Measurements from ENCODE around the gene LARP6. TPM values are rescaled to one million over a fixed set of nuclear protein-coding genes. Genes with fewer than 3 reads are reported as not detected.
"Not testable (repeated sequence)": the region's sequence is repeated elsewhere in the genome, so short reads cannot be mapped to it uniquely, and the experiment has no call there.

Gene LARP6
- total and polyA plus RNA-seq, 4 donors: 0.89 to 2.9 (median 1.5) TPM

- WGBS: 95% methylated on average over 2 of the region's 2 CpGs
- no peak for TF ChIP-seq GABPA (IDR thresholded peaks at IDR 0.05 in 1 of 2, conservative IDR thresholded peaks at IDR 0.05 in 1 of 2)
- no peak for TF ChIP-seq ATF3 (IDR thresholded peaks at IDR 0.05)
- TF ChIP-seq RAD21 (IDR thresholded peaks at IDR 0.05): no peak
- TF ChIP-seq EGR1 (IDR thresholded peaks at IDR 0.05; ENCODE audit: low read depth in 2 of 2): no peak
- Histone ChIP-seq H3K9me3 (ENCODE audit: control insufficient read depth in 4 of 4, low read length in 3 of 4) (no peaks in the 10 kb centered on the region), H3K27me3 (ENCODE audit: control insufficient read depth in 4 of 4, insufficient read depth in 4 of 4, low read length in 3 of 4) (no peaks in the 10 kb centered on the region), H3K4me3 (ENCODE audit: low read depth in 1 of 3, low read length in 3 of 3) (no peak overlapping the region), H3K4me1 (ENCODE audit: control insufficient read depth in 4 of 4, insufficient read depth in 4 of 4, low read length in 3 of 4) (peaks cover 2 to 27% (median 23%) of the 10 kb centered on the region in 4 donors), H3K27ac (ENCODE audit: low read depth in 1 of 2, low read length in 2 of 2) (no peak overlapping the region), H3K9ac (ENCODE audit: low read depth in 1 of 2, low read length in 2 of 2) (no peak overlapping the region), H3K36me3 (ENCODE audit: control insufficient read depth in 4 of 4, insufficient read depth in 3 of 4, low read depth in 1 of 4, low read length in 3 of 4) (no peaks in the 10 kb centered on the region)
- no peak for DNase-seq (ENCODE audit: low spot score)
These were observed 19.5 kb upstream of the LARP6 start for GRCh38 chr15:70873232-70874054.

- H3K9ac ChIP-seq (ENCODE audit: low read depth in 1 of 2, low read length in 2 of 2); H3K9me3 ChIP-seq (ENCODE audit: control insufficient read depth in 4 of 4, low read length in 3 of 4); H3K36me3 ChIP-seq (ENCODE audit: control insufficient read depth in 4 of 4, insufficient read depth in 3 of 4, low read depth in 1 of 4, low read length in 3 of 4); H3K4me3 ChIP-seq (ENCODE audit: low read depth in 1 of 3, low read length in 3 of 3); H3K27me3 ChIP-seq (ENCODE audit: control insufficient read depth in 4 of 4, insufficient read depth in 4 of 4, low read length in 3 of 4); DNase-seq (ENCODE audit: low spot score); H3K27ac ChIP-seq (ENCODE audit: low read depth in 1 of 2, low read length in 2 of 2): not testable (repeated sequence)
- H3K4me1 ChIP-seq (ENCODE audit: control insufficient read depth in 4 of 4, insufficient read depth in 4 of 4, low read length in 3 of 4): peaks cover 2 to 20% (median 16%) of the 10 kb centered on the region in 4 donors
- WGBS: 95% methylated on average over 34 of the region's 34 CpGs
These were observed 17.5 kb upstream of the LARP6 start for GRCh38 chr15:70871490-70871889.

GRCh38 chr15:70870051-70870450, 16.1 kb upstream of the LARP6 start:
- Histone ChIP-seq H3K36me3 (ENCODE audit: control insufficient read depth in 4 of 4, insufficient read depth in 3 of 4, low read depth in 1 of 4, low read length in 3 of 4) (no peaks in the 10 kb centered on the region), H3K4me1 (ENCODE audit: control insufficient read depth in 4 of 4, insufficient read depth in 4 of 4, low read length in 3 of 4) (peaks cover 0 to 6% (median 5%) of the 10 kb centered on the region in 4 donors), H3K4me3 (ENCODE audit: low read depth in 1 of 3, low read length in 3 of 3) (no peak overlapping the region), H3K27ac (ENCODE audit: low read depth in 1 of 2, low read length in 2 of 2) (no peak overlapping the region), H3K9me3 (ENCODE audit: control insufficient read depth in 4 of 4, low read length in 3 of 4) (no peaks in the 10 kb centered on the region), H3K9ac (ENCODE audit: low read depth in 1 of 2, low read length in 2 of 2) (no peak overlapping the region), H3K27me3 (ENCODE audit: control insufficient read depth in 4 of 4, insufficient read depth in 4 of 4, low read length in 3 of 4) (no peaks in the 10 kb centered on the region)
- DNase-seq (ENCODE audit: low spot score): no peak
- TF ChIP-seq TAF1 (conservative IDR thresholded peaks at IDR 0.05): no peak
- TF ChIP-seq FOXA1 (IDR thresholded peaks at IDR 0.05): no peak
- no peak for TF ChIP-seq EGR1 (IDR thresholded peaks at IDR 0.05; ENCODE audit: low read depth in 2 of 2)
- peak; percentile 50 to 55 for TF ChIP-seq JUND (IDR thresholded peaks at IDR 0.05)
- TF ChIP-seq MAX (IDR thresholded peaks at IDR 0.05): no peak

GRCh38 chr15:70869346-70869745, 15.4 kb upstream of the LARP6 start:
- Histone ChIP-seq H3K9ac (ENCODE audit: low read depth in 1 of 2, low read length in 2 of 2) (no peak overlapping the region), H3K9me3 (ENCODE audit: control insufficient read depth in 4 of 4, low read length in 3 of 4) (no peaks in the 10 kb centered on the region), H3K27me3 (ENCODE audit: control insufficient read depth in 4 of 4, insufficient read depth in 4 of 4, low read length in 3 of 4) (no peaks in the 10 kb centered on the region), H3K27ac (ENCODE audit: low read depth in 1 of 2, low read length in 2 of 2) (no peak overlapping the region), H3K4me3 (ENCODE audit: low read depth in 1 of 3, low read length in 3 of 3) (no peak overlapping the region), H3K36me3 (ENCODE audit: control insufficient read depth in 4 of 4, insufficient read depth in 3 of 4, low read depth in 1 of 4, low read length in 3 of 4) (no peaks in the 10 kb centered on the region), H3K4me1 (ENCODE audit: control insufficient read depth in 4 of 4, insufficient read depth in 4 of 4, low read length in 3 of 4) (no peaks in the 10 kb centered on the region)
- DNase-seq (ENCODE audit: low spot score): no peak
- WGBS: 87% methylated on average over 3 of the region's 3 CpGs
- TF ChIP-seq HNF4A (conservative IDR thresholded peaks at IDR 0.05): no peak
- TF ChIP-seq HNF4G (IDR thresholded peaks at IDR 0.05): no peak
- no peak for TF ChIP-seq CTCF (IDR thresholded peaks at IDR 0.05; ENCODE audit: low read depth, low read length, missing input control)
- TF ChIP-seq JUND (IDR thresholded peaks at IDR 0.05): no peak
- TF ChIP-seq FOXA2 (IDR thresholded peaks at IDR 0.05): no peak
- no peak for TF ChIP-seq MAX (IDR thresholded peaks at IDR 0.05)
- TF ChIP-seq FOXA1 (IDR thresholded peaks at IDR 0.05): no peak
- TF ChIP-seq RAD21 (IDR thresholded peaks at IDR 0.05): no peak
- no peak for TF ChIP-seq EGR1 (IDR thresholded peaks at IDR 0.05; ENCODE audit: low read depth in 2 of 2)
- TF ChIP-seq RXRA (IDR thresholded peaks at IDR 0.05): no peak
- TF ChIP-seq ATF3 (IDR thresholded peaks at IDR 0.05): no peak
- no peak for TF ChIP-seq TAF1 (conservative IDR thresholded peaks at IDR 0.05)
- TF ChIP-seq YY1 (IDR thresholded peaks at IDR 0.05): no peak
- TF ChIP-seq REST (IDR thresholded peaks at IDR 0.05): no peak
- TF ChIP-seq NR2F2 (IDR thresholded peaks at IDR 0.05): no peak
